Activated CD4-positive, alpha-beta T cell treated with anti-CD3 and anti-CD28 coated beads, Interleukin-2, amount 10 ng/mL, durations not matched to agents 24 days and 14 days (primary cell): ENCODE data around the gene LORICRIN. TPM values are rescaled to one million over a fixed set of nuclear protein-coding genes. Genes with fewer than 3 reads are reported as not detected.
A peak's percentile ranks its signal among the peaks of the same experiment; 100 is the strongest.

Experiments
- DNase-seq: peaks from one replicate; pipeline ENCODE4 v3.0.0; 2022
- H3K27ac Mint-ChIP-seq: one replicate; pipeline ENCODE4 v1.8.0; 2022; ENCODE audit warnings: mild to moderate bottlenecking, mixed read lengths
- H3K27me3 Mint-ChIP-seq: one replicate; pipeline ENCODE4 v1.8.0; 2022; ENCODE audit warnings: mixed read lengths
- H3K36me3 Mint-ChIP-seq: one replicate; pipeline ENCODE4 v1.8.0; 2022; ENCODE audit warnings: low read depth, mild to moderate bottlenecking, mixed read lengths
- H3K4me1 Mint-ChIP-seq: one replicate; pipeline ENCODE4 v1.8.0; 2021; ENCODE audit warnings: mixed read lengths
- H3K4me3 Mint-ChIP-seq: one replicate; pipeline ENCODE4 v1.8.0; 2022; ENCODE audit warnings: mild to moderate bottlenecking, moderate library complexity, mixed read lengths
- H3K9me3 Mint-ChIP-seq: one replicate; pipeline ENCODE4 v1.8.0; 2021; ENCODE audit warnings: mixed read lengths
- intact Hi-C: fragments of 100-400 bp; cut with micrococcal nuclease; formaldehyde crosslinking; loops from one replicate; pipeline ENCODE4 v1.15.1; 2023
- total RNA-seq: library from RNA; stranded (reverse); gene quantifications from 2 replicates; pipeline ENCODE4 v1.2.3, GENCODE V29; 2022

LORICRIN gene
- total RNA-seq, 1 donor from 2014 or later = not detected

GRCh38 chr1:153232553-153232952 is 26.9 kb upstream of the LORICRIN start:
- no peak overlapping the region for H3K4me3 Mint-ChIP-seq
- no peaks in the 10 kb centered on the region for H3K9me3 Mint-ChIP-seq
- H3K36me3 Mint-ChIP-seq = no peaks in the 10 kb centered on the region
- no peaks in the 10 kb centered on the region for H3K4me1 Mint-ChIP-seq
- intact Hi-C loops = no loop called here
- H3K27ac Mint-ChIP-seq = no peak overlapping the region
- H3K27me3 Mint-ChIP-seq = peaks cover 10% of the 10 kb centered on the region
- no peak for DNase-seq

GRCh38 chr1:153233448-153233847 is 26.0 kb upstream of the LORICRIN start:
- H3K27ac Mint-ChIP-seq = no peak overlapping the region

GRCh38 chr1:153238527-153238926 is 21.0 kb upstream of the LORICRIN start:
- Mint-ChIP-seq H3K4me1 (no peaks in the 10 kb centered on the region), H3K27me3 (peaks cover 8% of the 10 kb centered on the region), H3K36me3 (no peaks in the 10 kb centered on the region), H3K27ac (no peak overlapping the region), H3K9me3 (no peaks in the 10 kb centered on the region), H3K4me3 (no peak overlapping the region)
- intact Hi-C loops = no loop called here
- DNase-seq = no peak

More at GRCh38 chr1:153233448-153233847, 26.0 kb upstream of the LORICRIN start:
- intact Hi-C loops = no loop called here
- Mint-ChIP-seq H3K4me1 (no peaks in the 10 kb centered on the region), H3K27me3 (peaks cover 10% of the 10 kb centered on the region), H3K9me3 (no peaks in the 10 kb centered on the region), H3K36me3 (no peaks in the 10 kb centered on the region), H3K4me3 (no peak overlapping the region)
- DNase-seq = no peak

- Mint-ChIP-seq H3K27me3 (no peaks in the 10 kb centered on the region), H3K4me1 (no peaks in the 10 kb centered on the region), H3K9me3 (peaks cover 6% of the 10 kb centered on the region), H3K27ac (no peak overlapping the region), H3K36me3 (no peaks in the 10 kb centered on the region), H3K4me3 (no peak overlapping the region)
- DNase-seq = no peak
- intact Hi-C loops = no loop called here
Measured at GRCh38 chr1:153242160-153242559, 17.3 kb upstream of the LORICRIN start.

GRCh38 chr1:153245466-153245865 is 14.0 kb upstream of the LORICRIN start:
- Mint-ChIP-seq H3K27me3 (peaks cover 6% of the 10 kb centered on the region), H3K4me3 (no peak overlapping the region), H3K27ac (no peak overlapping the region), H3K4me1 (no peaks in the 10 kb centered on the region), H3K9me3 (peaks cover 6% of the 10 kb centered on the region), H3K36me3 (no peaks in the 10 kb centered on the region)
- intact Hi-C loops = no loop called here
- DNase-seq = peak; percentile 31

- Mint-ChIP-seq H3K36me3 (no peaks in the 10 kb centered on the region), H3K9me3 (peaks cover 6% of the 10 kb centered on the region)
- intact Hi-C loops = no loop called here
Measured at GRCh38 chr1:153246018-153246417, 13.5 kb upstream of the LORICRIN start.

GRCh38 chr1:153246825-153247224 is 12.7 kb upstream of the LORICRIN start:
- H3K27ac Mint-ChIP-seq = no peak overlapping the region
- intact Hi-C loops = no loop called here
- H3K27me3 Mint-ChIP-seq = peaks cover 8% of the 10 kb centered on the region
- no peaks in the 10 kb centered on the region for H3K36me3 Mint-ChIP-seq
- no peak overlapping the region for H3K4me3 Mint-ChIP-seq
- no peaks in the 10 kb centered on the region for H3K4me1 Mint-ChIP-seq
- peaks cover 6% of the 10 kb centered on the region for H3K9me3 Mint-ChIP-seq
- no peak for DNase-seq

More at GRCh38 chr1:153246018-153246417, 13.5 kb upstream of the LORICRIN start:
- Mint-ChIP-seq H3K27ac (no peak overlapping the region), H3K4me3 (no peak overlapping the region), H3K4me1 (no peaks in the 10 kb centered on the region), H3K27me3 (peaks cover 6% of the 10 kb centered on the region)
- DNase-seq = peak; percentile 37

- H3K27ac Mint-ChIP-seq = no peak overlapping the region
- peak; percentile 23 for DNase-seq
- H3K9me3 Mint-ChIP-seq = peaks cover 6% of the 10 kb centered on the region
- H3K36me3 Mint-ChIP-seq = no peaks in the 10 kb centered on the region
- H3K4me1 Mint-ChIP-seq = no peaks in the 10 kb centered on the region
- H3K4me3 Mint-ChIP-seq = no peak overlapping the region
- intact Hi-C loops = no loop called here
- H3K27me3 Mint-ChIP-seq = peaks cover 8% of the 10 kb centered on the region
Measured at GRCh38 chr1:153248176-153248879, 11.2 kb upstream of the LORICRIN start.

- no peak overlapping the region for H3K4me3 Mint-ChIP-seq
Measured at GRCh38 chr1:153250166-153250565, 9.3 kb upstream of the LORICRIN start.

GRCh38 chr1:153251087-153251486 is 8.4 kb upstream of the LORICRIN start:
- intact Hi-C loops = no loop called here
- Mint-ChIP-seq H3K27ac (no peak overlapping the region), H3K36me3 (no peaks in the 10 kb centered on the region), H3K27me3 (peaks cover 11% of the 10 kb centered on the region), H3K4me3 (no peak overlapping the region), H3K9me3 (no peaks in the 10 kb centered on the region), H3K4me1 (peaks cover 3% of the 10 kb centered on the region)
- DNase-seq = peak; percentile 26

More at GRCh38 chr1:153250166-153250565, 9.3 kb upstream of the LORICRIN start:
- DNase-seq = no peak
- no peak overlapping the region for H3K27ac Mint-ChIP-seq
- H3K4me1 Mint-ChIP-seq = peaks cover 3% of the 10 kb centered on the region
- H3K27me3 Mint-ChIP-seq = peaks cover 8% of the 10 kb centered on the region
- intact Hi-C loops = no loop called here
- H3K36me3 Mint-ChIP-seq = no peaks in the 10 kb centered on the region
- no peaks in the 10 kb centered on the region for H3K9me3 Mint-ChIP-seq

GRCh38 chr1:153251562-153251961 is 7.9 kb upstream of the LORICRIN start:
- H3K27me3 Mint-ChIP-seq = peaks cover 11% of the 10 kb centered on the region
- H3K9me3 Mint-ChIP-seq = no peaks in the 10 kb centered on the region
- peaks cover 3% of the 10 kb centered on the region for H3K4me1 Mint-ChIP-seq
- H3K27ac Mint-ChIP-seq = no peak overlapping the region
- H3K36me3 Mint-ChIP-seq = no peaks in the 10 kb centered on the region
- no peak for DNase-seq
- H3K4me3 Mint-ChIP-seq = no peak overlapping the region
- intact Hi-C loops = no loop called here

- Mint-ChIP-seq H3K4me3 (no peak overlapping the region), H3K9me3 (no peaks in the 10 kb centered on the region), H3K27me3 (peaks cover 11% of the 10 kb centered on the region), H3K27ac (no peak overlapping the region), H3K36me3 (no peaks in the 10 kb centered on the region), H3K4me1 (peaks cover 3% of the 10 kb centered on the region)
- intact Hi-C loops = no loop called here
- DNase-seq = no peak
Measured at GRCh38 chr1:153251988-153252387, 7.5 kb upstream of the LORICRIN start.

GRCh38 chr1:153253076-153253475 is 6.4 kb upstream of the LORICRIN start:
- Mint-ChIP-seq H3K9me3 (no peaks in the 10 kb centered on the region), H3K27me3 (peaks cover 11% of the 10 kb centered on the region), H3K4me3 (no peak overlapping the region), H3K27ac (no peak overlapping the region), H3K36me3 (no peaks in the 10 kb centered on the region), H3K4me1 (peaks cover 3% of the 10 kb centered on the region)
- no peak for DNase-seq
- intact Hi-C loops = no loop called here

GRCh38 chr1:153253693-153254092 is 5.8 kb upstream of the LORICRIN start:
- Mint-ChIP-seq H3K27me3 (peaks cover 15% of the 10 kb centered on the region), H3K36me3 (no peaks in the 10 kb centered on the region), H3K4me1 (peaks cover 3% of the 10 kb centered on the region), H3K9me3 (no peaks in the 10 kb centered on the region), H3K4me3 (no peak overlapping the region), H3K27ac (no peak overlapping the region)
- intact Hi-C loops = no loop called here
- DNase-seq = peak; percentile 53
